ENCODE measurements around the gene MACROH2A1. TPM values are rescaled to one million over a fixed set of nuclear protein-coding genes. Genes with fewer than 3 reads are reported as not detected.

MACROH2A1 gene
- total and polyA plus RNA-seq, 10 of the 15 experiments (the other 5 are each of a cell fraction or from before 2014, with no cell fraction given) = 45.7 to 230 (median 196) TPM

DNA sequence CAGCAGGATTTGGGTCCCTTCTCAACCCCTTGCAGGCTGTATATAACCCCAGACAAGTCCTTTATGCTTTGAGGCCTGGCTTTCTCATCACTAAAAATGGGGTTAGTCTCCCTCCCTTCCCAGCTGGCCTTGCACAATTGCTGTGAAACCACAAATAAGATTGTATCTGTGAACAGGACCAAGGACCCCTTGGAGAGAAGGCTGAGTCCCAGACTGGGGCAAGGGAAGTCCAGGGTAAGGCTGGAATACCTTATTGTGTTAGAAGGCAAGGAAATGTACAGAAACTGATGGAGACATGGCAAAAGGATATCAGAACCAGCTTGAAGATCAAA is 11.4 kb downstream of the MACROH2A1 start:
- Histone ChIP-seq H2AFZ (ENCODE audit: control insufficient read depth, low read depth, low read length) (no peak overlapping the region), H3K9me3 (replicated peaks; ENCODE audit: control insufficient read depth, insufficient read depth, low read length) (no peaks in the 10 kb centered on the region), H3K4me3 (no peak overlapping the region), H3K9ac (ENCODE audit: control insufficient read depth, insufficient read depth, low read length) (no peak overlapping the region), H3K4me1 (ENCODE audit: control insufficient read depth, insufficient read depth, low read length) (peaks cover 4% of the 10 kb centered on the region; the same call in 1 of the 2 replicates), H3K4me2 (ENCODE audit: control insufficient read depth, insufficient read depth) (no peak overlapping the region), H3K27ac (ENCODE audit: control insufficient read depth, insufficient read depth) (no peak overlapping the region), H3K36me3 (ENCODE audit: control insufficient read depth in 2 of 2, insufficient read depth in 2 of 2, low read length in 1 of 2) (peaks cover 34 to 36% of the 10 kb centered on the region in 2 experiments; a peak in 3 of 4 replicates), H3K79me2 (ENCODE audit: control insufficient read depth, insufficient read depth, low read length) (peaks cover 28% of the 10 kb centered on the region), H4K20me1 (ENCODE audit: control insufficient read depth, insufficient read depth) (peaks cover 6% of the 10 kb centered on the region), H3K27me3 (replicated peaks in 1 of 2; ENCODE audit: control insufficient read depth in 2 of 2, insufficient read depth in 2 of 2, low read length in 1 of 2) (no peaks in the 10 kb centered on the region)
- ATAC-seq (no peak), FAIRE-seq (no peak), DNase-seq (ENCODE audit: low read depth, low spot score) (no peak)
- ChIA-PET POLR2A (no interaction called here), CTCF (interaction anchor here (1.5 kb wide), 1 partner anchor 20 kb away, joined by 3 read pairs; no protein-coding TSS in a partner anchor), SMC1A (ENCODE audit: uncharacterized antibody, unreplicated experiment) (interaction anchor here (1.4 kb wide), 1 partner anchor 38 kb away, joined by 3 read pairs; no protein-coding TSS in a partner anchor), RAD21 (ENCODE audit: unreplicated experiment) (no interaction called here)
- TF ChIP-seq TCF12 (IDR thresholded peaks at IDR 0.05; ENCODE audit: low read depth, low read length) (no peak), ESRRA (IDR thresholded peaks at IDR 0.05; ENCODE audit: low read length) (no peak), HSF1 (IDR thresholded peaks at IDR 0.05; ENCODE audit: low read depth, low read length) (no peak), IRF4 (IDR thresholded peaks at IDR 0.05; ENCODE audit: low read depth, low read length) (no peak), YBX1 (IDR thresholded peaks at IDR 0.05) (no peak)
- TF ChIP-seq, protein P1, sequence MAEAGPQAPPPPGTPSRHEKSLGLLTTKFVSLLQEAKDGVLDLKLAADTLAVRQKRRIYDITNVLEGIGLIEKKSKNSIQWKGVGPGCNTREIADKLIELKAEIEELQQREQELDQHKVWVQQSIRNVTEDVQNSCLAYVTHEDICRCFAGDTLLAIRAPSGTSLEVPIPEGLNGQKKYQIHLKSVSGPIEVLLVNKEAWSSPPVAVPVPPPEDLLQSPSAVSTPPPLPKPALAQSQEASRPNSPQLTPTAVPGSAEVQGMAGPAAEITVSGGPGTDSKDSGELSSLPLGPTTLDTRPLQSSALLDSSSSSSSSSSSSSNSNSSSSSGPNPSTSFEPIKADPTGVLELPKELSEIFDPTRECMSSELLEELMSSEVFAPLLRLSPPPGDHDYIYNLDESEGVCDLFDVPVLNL (IDR thresholded peaks at IDR 0.05; ENCODE audit: low read depth, low read length) = no peak
- TF ChIP-seq, protein P2, sequence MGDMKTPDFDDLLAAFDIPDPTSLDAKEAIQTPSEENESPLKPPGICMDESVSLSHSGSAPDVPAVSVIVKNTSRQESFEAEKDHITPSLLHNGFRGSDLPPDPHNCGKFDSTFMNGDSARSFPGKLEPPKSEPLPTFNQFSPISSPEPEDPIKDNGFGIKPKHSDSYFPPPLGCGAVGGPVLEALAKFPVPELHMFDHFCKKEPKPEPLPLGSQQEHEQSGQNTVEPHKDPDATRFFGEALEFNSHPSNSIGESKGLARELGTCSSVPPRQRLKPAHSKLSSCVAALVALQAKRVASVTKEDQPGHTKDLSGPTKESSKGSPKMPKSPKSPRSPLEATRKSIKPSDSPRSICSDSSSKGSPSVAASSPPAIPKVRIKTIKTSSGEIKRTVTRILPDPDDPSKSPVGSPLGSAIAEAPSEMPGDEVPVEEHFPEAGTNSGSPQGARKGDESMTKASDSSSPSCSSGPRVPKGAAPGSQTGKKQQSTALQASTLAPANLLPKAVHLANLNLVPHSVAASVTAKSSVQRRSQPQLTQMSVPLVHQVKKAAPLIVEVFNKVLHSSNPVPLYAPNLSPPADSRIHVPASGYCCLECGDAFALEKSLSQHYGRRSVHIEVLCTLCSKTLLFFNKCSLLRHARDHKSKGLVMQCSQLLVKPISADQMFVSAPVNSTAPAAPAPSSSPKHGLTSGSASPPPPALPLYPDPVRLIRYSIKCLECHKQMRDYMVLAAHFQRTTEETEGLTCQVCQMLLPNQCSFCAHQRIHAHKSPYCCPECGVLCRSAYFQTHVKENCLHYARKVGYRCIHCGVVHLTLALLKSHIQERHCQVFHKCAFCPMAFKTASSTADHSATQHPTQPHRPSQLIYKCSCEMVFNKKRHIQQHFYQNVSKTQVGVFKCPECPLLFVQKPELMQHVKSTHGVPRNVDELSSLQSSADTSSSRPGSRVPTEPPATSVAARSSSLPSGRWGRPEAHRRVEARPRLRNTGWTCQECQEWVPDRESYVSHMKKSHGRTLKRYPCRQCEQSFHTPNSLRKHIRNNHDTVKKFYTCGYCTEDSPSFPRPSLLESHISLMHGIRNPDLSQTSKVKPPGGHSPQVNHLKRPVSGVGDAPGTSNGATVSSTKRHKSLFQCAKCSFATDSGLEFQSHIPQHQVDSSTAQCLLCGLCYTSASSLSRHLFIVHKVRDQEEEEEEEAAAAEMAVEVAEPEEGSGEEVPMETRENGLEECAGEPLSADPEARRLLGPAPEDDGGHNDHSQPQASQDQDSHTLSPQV (IDR thresholded peaks at IDR 0.05) = no peak
- in situ Hi-C loops (cut with MboI) = no loop called here
- intact Hi-C loops (cut with micrococcal nuclease; ENCODE audit: unreplicated experiment) = no loop called here
- no TSS peak for BruUV-seq (replicated peaks)
